Endodermal cell (in vitro differentiated cells): ENCODE measurements around the gene SLC34A3. TPM values are rescaled to one million over a fixed set of nuclear protein-coding genes. Genes with fewer than 3 reads are reported as not detected.

Source experiments
- DNase-seq: peaks from one replicate; pipeline ENCODE4 v3.0.0-alpha.2; 2017
- H3K27ac ChIP-seq: 2 replicates; pipeline ENCODE4 v1.5.1; 2013; ENCODE audit warnings: mild to moderate bottlenecking, low read depth, low read length, moderate library complexity
- H3K27me3 ChIP-seq: 2 replicates; pipeline ENCODE4 v1.6.1; 2013; ENCODE audit warnings: mild to moderate bottlenecking, low read length, moderate library complexity; ENCODE audit not compliant: insufficient read depth, control insufficient read depth, poor library complexity, severe bottlenecking
- H3K36me3 ChIP-seq: 2 replicates; pipeline ENCODE4 v1.7.0; 2013; ENCODE audit warnings: mild to moderate bottlenecking, low read length, moderate library complexity; ENCODE audit not compliant: control insufficient read depth, insufficient read depth
- H3K4me1 ChIP-seq: one replicate; pipeline ENCODE4 v1.7.0; 2013; ENCODE audit warnings: low read length; ENCODE audit not compliant: control insufficient read depth, insufficient read depth
- H3K4me3 ChIP-seq: 2 replicates; pipeline ENCODE4 v1.5.1; 2013; ENCODE audit warnings: mild to moderate bottlenecking, low read length, moderate library complexity
- H3K9ac ChIP-seq: 2 replicates; pipeline ENCODE4 v1.6.1; 2013; ENCODE audit warnings: mild to moderate bottlenecking, low read length, moderate library complexity; ENCODE audit not compliant: poor library complexity, severe bottlenecking; ENCODE audit errors: extremely low read depth
- H3K9me3 ChIP-seq: 2 replicates; pipeline ENCODE4 v1.6.1; 2013; ENCODE audit warnings: mild to moderate bottlenecking, low read length, moderate library complexity; ENCODE audit not compliant: control insufficient read depth
- H3K27ac Mint-ChIP-seq: 2 replicates; pipeline ENCODE4 v1.8.0; 2020; ENCODE audit warnings: mixed read lengths
- H3K27me3 Mint-ChIP-seq: 2 replicates; pipeline ENCODE4 v1.8.0; 2021; ENCODE audit warnings: mild to moderate bottlenecking, mixed read lengths; ENCODE audit not compliant: insufficient read depth
- H3K36me3 Mint-ChIP-seq: 2 replicates; pipeline ENCODE4 v1.8.0; 2020; ENCODE audit warnings: low read depth, mixed read lengths
- H3K4me1 Mint-ChIP-seq: 2 replicates; pipeline ENCODE4 v1.8.0; 2020; ENCODE audit warnings: mixed read lengths
- H3K4me3 Mint-ChIP-seq: 2 replicates; pipeline ENCODE4 v1.8.0; 2020; ENCODE audit warnings: mild to moderate bottlenecking, moderate library complexity, mixed read lengths
- H3K9me3 Mint-ChIP-seq: 2 replicates; pipeline ENCODE4 v1.8.0; 2020; ENCODE audit warnings: mild to moderate bottlenecking, mixed read lengths
- WGBS, 2 experiments: methylation state at CpG; one replicate each; pipeline versions ENCODE4 v1.1.5 to v1.1.7; 2013; ENCODE audit warnings: missing lambda C conversion rate in 2 of 2, mixed read lengths in 1 of 2; ENCODE audit not compliant: insufficient coverage in 1 of 2, insufficient read length in 1 of 2; 5-methylcytosine and 5-hydroxymethylcytosine counted together
- total RNA-seq, 2 donors: library from RNA; stranded (reverse); fragmentation: NEBNext Ultra II Directional in 1 of 2; extraction: Animal tissue kit (Norgen Biotek cat#: 25700) in 1 of 2; gene quantifications; 2 replicates in 1 of 2; 3 replicates in 1 of 2; pipeline ENCODE4 v1.2.1, GENCODE V29; 2021
- TF ChIP-seq, protein P1 (sequence below): fragments of 200-600 bp; sonication (generic); conservative IDR thresholded peaks from 2 replicates; pipeline ENCODE4 v1.5.0; 2021; ENCODE audit warnings: antibody characterized with exemption, mild to moderate bottlenecking

The SLC34A3 gene
- total RNA-seq, 2 donors from 2014 or later: 0.15 TPM; not detected in 1

DNA sequence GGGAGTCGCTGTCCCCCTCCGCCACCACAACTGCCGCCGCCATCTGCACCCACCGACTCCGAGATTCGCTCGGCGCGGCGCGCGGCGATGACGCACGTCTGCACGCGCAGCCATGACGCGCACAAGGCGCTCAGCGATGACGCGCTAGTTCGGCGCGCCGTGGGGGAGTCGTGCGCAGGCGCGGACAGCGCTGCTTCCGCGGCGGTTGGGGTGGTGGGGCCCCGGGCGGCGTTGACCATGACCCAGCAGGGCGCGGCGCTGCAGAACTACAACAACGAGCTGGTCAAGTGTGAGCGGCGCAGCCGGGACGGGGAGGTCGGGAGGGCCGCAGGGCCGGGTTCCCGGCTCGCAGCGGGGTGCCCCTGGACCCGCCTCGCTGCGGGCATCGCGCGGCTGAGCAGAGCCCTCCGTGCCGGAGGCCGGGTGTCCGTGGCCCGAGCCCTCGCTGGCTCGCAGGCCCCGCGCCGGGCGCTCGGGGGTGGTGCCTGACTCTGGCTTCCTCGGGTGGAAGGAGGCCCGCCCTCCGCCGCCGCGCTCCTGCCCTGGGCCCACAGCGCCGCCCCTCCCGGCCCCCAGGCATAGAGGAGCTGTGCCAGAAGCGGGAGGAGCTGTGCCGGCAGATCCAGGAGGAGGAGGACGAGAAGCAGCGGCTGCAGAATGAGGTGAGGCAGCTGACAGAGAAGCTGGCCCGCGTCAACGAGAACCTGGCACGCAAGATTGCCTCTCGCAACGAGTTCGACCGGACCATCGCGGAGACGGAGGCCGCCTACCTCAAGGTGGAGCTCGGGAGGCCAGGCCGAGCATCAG, 42.0 kb upstream of the SLC34A3 start, which contains the start of the genes ANAPC2 and SSNA1:
TSS of gene ANAPC2 (minus strand) at position 71 of the 807 bp plus-strand sequence. CDS start at position 43, 28 bp downstream.
TSS of gene SSNA1 (plus strand) at position 187 of the 807 bp plus-strand sequence. CDS start at position 238, 51 bp downstream.
- DNase-seq: peak; percentile 96
- Mint-ChIP-seq H3K27ac (peak within 1 kb of the TSS; percentile 95), H3K27me3 (no peaks in the 10 kb centered on the region), H3K4me1 (peaks cover 19% of the 10 kb centered on the region), H3K4me3 (peak within 1 kb of the TSS; percentile 83), H3K36me3 (peaks cover 13% of the 10 kb centered on the region), H3K9me3 (no peaks in the 10 kb centered on the region)
- peak within 1 kb of the TSS; percentile 91 for H3K4me3 ChIP-seq
- H3K36me3 ChIP-seq: peaks cover 25% of the 10 kb centered on the region
- TF ChIP-seq, protein P1, sequence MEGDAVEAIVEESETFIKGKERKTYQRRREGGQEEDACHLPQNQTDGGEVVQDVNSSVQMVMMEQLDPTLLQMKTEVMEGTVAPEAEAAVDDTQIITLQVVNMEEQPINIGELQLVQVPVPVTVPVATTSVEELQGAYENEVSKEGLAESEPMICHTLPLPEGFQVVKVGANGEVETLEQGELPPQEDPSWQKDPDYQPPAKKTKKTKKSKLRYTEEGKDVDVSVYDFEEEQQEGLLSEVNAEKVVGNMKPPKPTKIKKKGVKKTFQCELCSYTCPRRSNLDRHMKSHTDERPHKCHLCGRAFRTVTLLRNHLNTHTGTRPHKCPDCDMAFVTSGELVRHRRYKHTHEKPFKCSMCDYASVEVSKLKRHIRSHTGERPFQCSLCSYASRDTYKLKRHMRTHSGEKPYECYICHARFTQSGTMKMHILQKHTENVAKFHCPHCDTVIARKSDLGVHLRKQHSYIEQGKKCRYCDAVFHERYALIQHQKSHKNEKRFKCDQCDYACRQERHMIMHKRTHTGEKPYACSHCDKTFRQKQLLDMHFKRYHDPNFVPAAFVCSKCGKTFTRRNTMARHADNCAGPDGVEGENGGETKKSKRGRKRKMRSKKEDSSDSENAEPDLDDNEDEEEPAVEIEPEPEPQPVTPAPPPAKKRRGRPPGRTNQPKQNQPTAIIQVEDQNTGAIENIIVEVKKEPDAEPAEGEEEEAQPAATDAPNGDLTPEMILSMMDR: peak; percentile 66
- no peaks in the 10 kb centered on the region for H3K27me3 ChIP-seq
- 0 to 1% methylated on average over 45 to 98 of the region's 98 CpGs for WGBS, 2 experiments
- peaks cover 23% of the 10 kb centered on the region for H3K4me1 ChIP-seq
- H3K9ac ChIP-seq: peak within 1 kb of the TSS; percentile 69
- peak within 1 kb of the TSS; percentile 89 for H3K27ac ChIP-seq
- no peaks in the 10 kb centered on the region for H3K9me3 ChIP-seq

DNA sequence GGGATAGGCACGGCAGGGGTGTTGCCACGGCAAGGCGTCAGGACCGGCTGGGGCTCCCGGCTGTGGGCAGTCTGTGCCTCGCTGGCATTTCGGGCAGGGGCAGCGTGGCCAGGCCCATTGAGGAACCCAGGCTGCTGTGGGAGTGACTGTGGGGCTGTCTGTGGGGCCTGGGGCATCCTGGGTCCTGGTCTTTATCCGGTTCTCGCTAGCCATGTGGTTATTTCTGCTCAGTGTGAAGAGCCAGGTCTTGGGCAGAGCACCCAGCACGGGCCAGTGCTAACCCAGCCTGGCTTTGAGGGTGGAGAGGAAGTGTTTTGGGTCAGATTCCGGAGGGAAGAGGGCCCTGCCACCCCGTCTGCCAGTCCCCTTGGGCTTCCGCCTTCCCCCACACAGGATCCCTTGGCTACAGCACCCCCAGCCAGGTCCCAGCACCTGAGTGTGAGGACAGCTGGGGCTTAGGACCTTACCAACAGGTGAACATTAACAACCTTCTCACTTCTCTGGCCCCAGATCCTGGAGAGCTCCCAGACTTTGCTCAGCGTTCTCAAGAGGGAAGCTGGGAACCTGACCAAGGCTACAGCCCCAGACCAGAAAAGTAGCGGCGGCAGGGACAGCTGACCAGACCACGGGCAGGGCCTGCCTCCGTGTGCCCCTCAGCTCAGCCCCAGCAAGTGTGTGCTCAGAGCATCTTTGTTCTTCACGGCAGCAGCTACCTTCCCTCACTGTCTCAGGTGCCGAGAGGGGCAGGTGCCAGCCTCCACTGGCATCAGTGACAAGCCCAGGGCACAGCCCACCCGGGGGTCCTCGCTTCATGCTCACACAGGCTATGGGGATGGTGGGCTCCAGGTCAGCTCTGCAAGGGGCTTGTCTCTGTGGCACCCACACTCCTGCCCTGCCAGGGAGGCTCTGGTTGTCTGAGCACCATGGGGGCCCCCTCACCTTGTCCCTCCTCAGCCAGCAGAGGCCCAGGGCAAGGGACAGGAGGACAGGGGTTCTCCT, 41.1 kb upstream of the SLC34A3 start:
- Histone ChIP-seq H3K4me1 (peaks cover 25% of the 10 kb centered on the region), H3K4me3 (peak overlapping the region; percentile 91), H3K27me3 (no peaks in the 10 kb centered on the region), H3K27ac (peak overlapping the region; percentile 89), H3K9me3 (no peaks in the 10 kb centered on the region), H3K36me3 (peaks cover 25% of the 10 kb centered on the region), H3K9ac (peak overlapping the region; percentile 69)
- Mint-ChIP-seq H3K27ac (peak overlapping the region; percentile 95), H3K36me3 (peaks cover 8% of the 10 kb centered on the region), H3K4me3 (peak overlapping the region; percentile 83), H3K9me3 (no peaks in the 10 kb centered on the region), H3K4me1 (peaks cover 19% of the 10 kb centered on the region), H3K27me3 (no peaks in the 10 kb centered on the region)
- DNase-seq: no peak
- WGBS, 2 experiments: 38 to 53% methylated on average over 10 to 23 of the region's 23 CpGs
- TF ChIP-seq, protein P1: no peak

DNA sequence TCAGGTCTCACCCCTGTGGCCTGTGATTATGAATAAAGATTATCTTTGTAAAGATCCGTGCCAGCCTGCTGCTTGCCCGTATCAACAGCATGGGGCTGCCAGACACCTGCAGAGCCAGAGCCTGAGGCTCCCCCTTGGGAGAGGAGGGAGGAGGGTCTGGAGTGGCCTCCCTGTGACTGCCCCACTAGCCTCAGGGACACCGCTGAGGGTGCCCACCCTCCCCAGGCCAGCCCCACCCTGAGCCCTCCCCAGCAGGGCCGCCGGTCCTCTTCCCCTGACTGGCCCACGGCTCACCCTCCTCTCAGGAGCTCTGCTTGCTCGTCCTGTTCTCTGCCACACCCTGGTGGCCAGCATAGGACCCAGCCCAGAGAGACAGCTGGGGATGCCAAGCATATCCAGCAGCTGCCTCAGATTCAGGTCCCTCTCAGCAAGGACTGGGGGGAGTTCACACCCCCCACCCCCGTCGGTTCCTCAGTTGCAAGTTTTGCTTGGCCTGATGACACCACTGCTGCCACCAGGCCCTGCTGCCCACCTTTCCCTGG, 40.3 kb upstream of the SLC34A3 start:
- Mint-ChIP-seq H3K4me3 (peak overlapping the region; percentile 83), H3K9me3 (no peaks in the 10 kb centered on the region), H3K4me1 (peaks cover 22% of the 10 kb centered on the region), H3K27me3 (no peaks in the 10 kb centered on the region), H3K36me3 (peaks cover 9% of the 10 kb centered on the region), H3K27ac (peak overlapping the region; percentile 58)
- TF ChIP-seq, protein P1: no peak
- Histone ChIP-seq H3K36me3 (peaks cover 25% of the 10 kb centered on the region), H3K9ac (no peak overlapping the region), H3K27ac (no peak overlapping the region), H3K27me3 (no peaks in the 10 kb centered on the region), H3K9me3 (no peaks in the 10 kb centered on the region), H3K4me1 (peaks cover 26% of the 10 kb centered on the region), H3K4me3 (no peak overlapping the region)
- DNase-seq: no peak
- WGBS, 2 experiments: 80 to 92% methylated on average over 1 to 9 of the region's 9 CpGs
